ENCODE measurements around the gene TLR4. TPM values are rescaled to one million over a fixed set of nuclear protein-coding genes. Genes with fewer than 3 reads are reported as not detected.
A peak's percentile ranks its signal among the peaks of the same experiment; 100 is the strongest.

Gene TLR4
- total and polyA plus RNA-seq, 5 donors = 3.8 to 20.5 (median 18.1) TPM

GRCh38 chr9:117729375-117729774, 25.2 kb downstream of the TLR4 start:
- Histone ChIP-seq H3K27ac (ENCODE audit: low read length) (no peak overlapping the region), H3K4me1 (ENCODE audit: control insufficient read depth, insufficient read depth, low read length) (no peaks in the 10 kb centered on the region), H3K9me3 (ENCODE audit: control insufficient read depth, low read length) (no peaks in the 10 kb centered on the region), H3K4me3 (ENCODE audit: low read length) (no peak overlapping the region), H3K27me3 (ENCODE audit: control insufficient read depth, insufficient read depth) (no peaks in the 10 kb centered on the region)
- DNase-seq (no peak), ATAC-seq (peak; percentile 38 to 43)
- intact Hi-C loops (cut with DNase I) = no loop called here
- WGBS = 66% methylated on average over 2 of the region's 2 CpGs

- ATAC-seq = no peak
Observed at GRCh38 chr9:117732494-117732893, 28.3 kb downstream of the TLR4 start.

GRCh38 chr9:117733465-117733864, 29.3 kb downstream of the TLR4 start:
- intact Hi-C loops (cut with DNase I) = no loop called here
- Histone ChIP-seq H3K27me3 (ENCODE audit: control insufficient read depth, insufficient read depth) (no peaks in the 10 kb centered on the region), H3K27ac (ENCODE audit: low read length) (no peak overlapping the region), H3K4me1 (ENCODE audit: control insufficient read depth, insufficient read depth, low read length) (no peaks in the 10 kb centered on the region), H3K4me3 (ENCODE audit: low read length) (no peak overlapping the region), H3K9me3 (ENCODE audit: control insufficient read depth, low read length) (no peaks in the 10 kb centered on the region)
- ATAC-seq = peak; percentile 70 to 82
- no peak for DNase-seq
- WGBS = 66% methylated on average over 1 of the region's 1 CpG

More at GRCh38 chr9:117732494-117732893, 28.3 kb downstream of the TLR4 start:
- Histone ChIP-seq H3K4me3 (ENCODE audit: low read length) (no peak overlapping the region), H3K27ac (ENCODE audit: low read length) (no peak overlapping the region), H3K4me1 (ENCODE audit: control insufficient read depth, insufficient read depth, low read length) (no peaks in the 10 kb centered on the region), H3K9me3 (ENCODE audit: control insufficient read depth, low read length) (no peaks in the 10 kb centered on the region), H3K27me3 (ENCODE audit: control insufficient read depth, insufficient read depth) (no peaks in the 10 kb centered on the region)
- WGBS = 83% methylated on average over 6 of the region's 6 CpGs
- intact Hi-C loops (cut with DNase I) = no loop called here
- DNase-seq = no peak

- WGBS = 91% methylated on average over 3 of the region's 3 CpGs
- ATAC-seq (no peak), DNase-seq (no peak)
- intact Hi-C loops (cut with DNase I) = no loop called here
- H3K27me3 ChIP-seq (ENCODE audit: control insufficient read depth, insufficient read depth) = no peaks in the 10 kb centered on the region
- H3K27ac ChIP-seq (ENCODE audit: low read length) = no peak overlapping the region
- H3K4me3 ChIP-seq (ENCODE audit: low read length) = no peak overlapping the region
- no peaks in the 10 kb centered on the region for H3K9me3 ChIP-seq (ENCODE audit: control insufficient read depth, low read length)
- H3K4me1 ChIP-seq (ENCODE audit: control insufficient read depth, insufficient read depth, low read length) = no peaks in the 10 kb centered on the region
Observed at GRCh38 chr9:117734082-117734481, 29.9 kb downstream of the TLR4 start.

GRCh38 chr9:117734523-117735314, 30.5 kb downstream of the TLR4 start:
- Histone ChIP-seq H3K27ac (ENCODE audit: low read length) (no peak overlapping the region), H3K9me3 (ENCODE audit: control insufficient read depth, low read length) (no peaks in the 10 kb centered on the region), H3K27me3 (ENCODE audit: control insufficient read depth, insufficient read depth) (no peaks in the 10 kb centered on the region), H3K4me3 (ENCODE audit: low read length) (no peak overlapping the region), H3K4me1 (ENCODE audit: control insufficient read depth, insufficient read depth, low read length) (no peaks in the 10 kb centered on the region)
- no peak for DNase-seq
- intact Hi-C loops (cut with DNase I) = no loop called here
- WGBS = 54% methylated on average over 2 of the region's 2 CpGs
- ATAC-seq = no peak

GRCh38 chr9:117737721-117738226, 33.6 kb downstream of the TLR4 start:
- intact Hi-C loops (cut with DNase I) = no loop called here
- ATAC-seq = peak; percentile 40 to 58

GRCh38 chr9:117739206-117739605, 35.0 kb downstream of the TLR4 start:
- H3K9me3 ChIP-seq (ENCODE audit: control insufficient read depth, low read length) = no peaks in the 10 kb centered on the region
- no peak for DNase-seq
- 86% methylated on average over 10 of the region's 10 CpGs for WGBS
- ATAC-seq = no peak
- intact Hi-C loops (cut with DNase I) = no loop called here
- no peaks in the 10 kb centered on the region for H3K4me1 ChIP-seq (ENCODE audit: control insufficient read depth, insufficient read depth, low read length)
- no peaks in the 10 kb centered on the region for H3K27me3 ChIP-seq (ENCODE audit: control insufficient read depth, insufficient read depth)
- no peak overlapping the region for H3K4me3 ChIP-seq (ENCODE audit: low read length)
- H3K27ac ChIP-seq (ENCODE audit: low read length) = no peak overlapping the region

More at GRCh38 chr9:117737721-117738226, 33.6 kb downstream of the TLR4 start:
- DNase-seq = peak in 1 of 3 donors; percentile 52
- Histone ChIP-seq H3K27ac (ENCODE audit: low read length) (peak overlapping the region; percentile 45), H3K4me3 (ENCODE audit: low read length) (no peak overlapping the region), H3K4me1 (ENCODE audit: control insufficient read depth, insufficient read depth, low read length) (no peaks in the 10 kb centered on the region), H3K9me3 (ENCODE audit: control insufficient read depth, low read length) (no peaks in the 10 kb centered on the region), H3K27me3 (ENCODE audit: control insufficient read depth, insufficient read depth) (no peaks in the 10 kb centered on the region)
- WGBS = 67% methylated on average over 7 of the region's 7 CpGs

- WGBS = 80% methylated on average over 11 of the region's 11 CpGs
Observed at GRCh38 chr9:117739624-117740347, 35.6 kb downstream of the TLR4 start.

GRCh38 chr9:117742131-117742530, 37.9 kb downstream of the TLR4 start:
- H3K9me3 ChIP-seq (ENCODE audit: control insufficient read depth, low read length) = no peaks in the 10 kb centered on the region
- WGBS = 70% methylated on average over 4 of the region's 4 CpGs

More at GRCh38 chr9:117739624-117740347, 35.6 kb downstream of the TLR4 start:
- Histone ChIP-seq H3K4me3 (ENCODE audit: low read length) (no peak overlapping the region), H3K27ac (ENCODE audit: low read length) (no peak overlapping the region), H3K27me3 (ENCODE audit: control insufficient read depth, insufficient read depth) (no peaks in the 10 kb centered on the region), H3K9me3 (ENCODE audit: control insufficient read depth, low read length) (no peaks in the 10 kb centered on the region), H3K4me1 (ENCODE audit: control insufficient read depth, insufficient read depth, low read length) (no peaks in the 10 kb centered on the region)
- intact Hi-C loops (cut with DNase I) = no loop called here
- DNase-seq (no peak), ATAC-seq (no peak)

GRCh38 chr9:117744369-117744768, 40.2 kb downstream of the TLR4 start:
- Histone ChIP-seq H3K4me1 (ENCODE audit: control insufficient read depth, insufficient read depth, low read length) (no peaks in the 10 kb centered on the region), H3K9me3 (ENCODE audit: control insufficient read depth, low read length) (no peaks in the 10 kb centered on the region), H3K4me3 (ENCODE audit: low read length) (peak overlapping the region; percentile 58), H3K27ac (ENCODE audit: low read length) (no peak overlapping the region), H3K27me3 (ENCODE audit: control insufficient read depth, insufficient read depth) (no peaks in the 10 kb centered on the region)
- WGBS = 63% methylated on average over 3 of the region's 3 CpGs
- DNase-seq (no peak), ATAC-seq (no peak)
- intact Hi-C loops (cut with DNase I) = no loop called here

More at GRCh38 chr9:117742131-117742530, 37.9 kb downstream of the TLR4 start:
- H3K27ac ChIP-seq (ENCODE audit: low read length) = no peak overlapping the region
- intact Hi-C loops (cut with DNase I) = no loop called here
- no peaks in the 10 kb centered on the region for H3K4me1 ChIP-seq (ENCODE audit: control insufficient read depth, insufficient read depth, low read length)
- no peak for DNase-seq
- no peaks in the 10 kb centered on the region for H3K27me3 ChIP-seq (ENCODE audit: control insufficient read depth, insufficient read depth)
- no peak overlapping the region for H3K4me3 ChIP-seq (ENCODE audit: low read length)
- ATAC-seq = no peak

- ATAC-seq (peak; percentile 82 to 89), DNase-seq (peak; percentile 39 to 66 (median 65))
- Histone ChIP-seq H3K4me1 (ENCODE audit: control insufficient read depth, insufficient read depth, low read length) (no peaks in the 10 kb centered on the region), H3K27me3 (ENCODE audit: control insufficient read depth, insufficient read depth) (no peaks in the 10 kb centered on the region), H3K9me3 (ENCODE audit: control insufficient read depth, low read length) (no peaks in the 10 kb centered on the region), H3K4me3 (ENCODE audit: low read length) (peak overlapping the region; percentile 58), H3K27ac (ENCODE audit: low read length) (no peak overlapping the region)
- intact Hi-C loops (cut with DNase I) = no loop called here
- 3% methylated on average over 46 of the region's 46 CpGs for WGBS
Observed at GRCh38 chr9:117744856-117745389, 40.7 kb downstream of the TLR4 start.

Data from right cardiac atrium (tissue), 5 donors.